ENCODE data around the gene GARIN3. TPM values are rescaled to one million over a fixed set of nuclear protein-coding genes. Genes with fewer than 3 reads are reported as not detected.

Gene GARIN3
- total RNA-seq, 1 experiment from 2014 or later, result not detected

GRCh38 chr5:157205708-157206107, 39.6 kb upstream of the GARIN3 start:
- no peaks in the 10 kb centered on the region for H3K27me3 ChIP-seq (replicated peaks; ENCODE audit: control insufficient read depth, insufficient read depth, low read length)
- no peak overlapping the region for H3K27ac Mint-ChIP-seq (ENCODE audit: unreplicated experiment)
- DNase-seq, result no peak
- no peak overlapping the region for H3K4me3 Mint-ChIP-seq (ENCODE audit: unreplicated experiment)
- intact Hi-C loops (cut with micrococcal nuclease; ENCODE audit: unreplicated experiment), result no loop called here
- no peak overlapping the region for H3K4me3 ChIP-seq (ENCODE audit: low read depth, low read length)
- no peaks in the 10 kb centered on the region for H3K36me3 Mint-ChIP-seq (ENCODE audit: insufficient read depth, unreplicated experiment)
- H3K9me3 ChIP-seq, result no peaks in the 10 kb centered on the region
- H3K4me1 ChIP-seq, result no peaks in the 10 kb centered on the region
- TF ChIP-seq, protein P1, sequence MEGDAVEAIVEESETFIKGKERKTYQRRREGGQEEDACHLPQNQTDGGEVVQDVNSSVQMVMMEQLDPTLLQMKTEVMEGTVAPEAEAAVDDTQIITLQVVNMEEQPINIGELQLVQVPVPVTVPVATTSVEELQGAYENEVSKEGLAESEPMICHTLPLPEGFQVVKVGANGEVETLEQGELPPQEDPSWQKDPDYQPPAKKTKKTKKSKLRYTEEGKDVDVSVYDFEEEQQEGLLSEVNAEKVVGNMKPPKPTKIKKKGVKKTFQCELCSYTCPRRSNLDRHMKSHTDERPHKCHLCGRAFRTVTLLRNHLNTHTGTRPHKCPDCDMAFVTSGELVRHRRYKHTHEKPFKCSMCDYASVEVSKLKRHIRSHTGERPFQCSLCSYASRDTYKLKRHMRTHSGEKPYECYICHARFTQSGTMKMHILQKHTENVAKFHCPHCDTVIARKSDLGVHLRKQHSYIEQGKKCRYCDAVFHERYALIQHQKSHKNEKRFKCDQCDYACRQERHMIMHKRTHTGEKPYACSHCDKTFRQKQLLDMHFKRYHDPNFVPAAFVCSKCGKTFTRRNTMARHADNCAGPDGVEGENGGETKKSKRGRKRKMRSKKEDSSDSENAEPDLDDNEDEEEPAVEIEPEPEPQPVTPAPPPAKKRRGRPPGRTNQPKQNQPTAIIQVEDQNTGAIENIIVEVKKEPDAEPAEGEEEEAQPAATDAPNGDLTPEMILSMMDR (IDR thresholded peaks at IDR 0.05; ENCODE audit: insufficient read depth in 1 of 2, low read depth in 1 of 2, low read length in 1 of 2, severe bottlenecking in 1 of 2, unreplicated experiment in 1 of 2), result no peak
- H3K9me3 Mint-ChIP-seq (ENCODE audit: unreplicated experiment), result no peaks in the 10 kb centered on the region
- ChIA-PET POLR2A (no interaction called here), CTCF (no interaction called here)
- peaks cover 3% of the 10 kb centered on the region for H3K27me3 Mint-ChIP-seq (ENCODE audit: insufficient read depth, unreplicated experiment)
- no peaks in the 10 kb centered on the region for H3K4me1 Mint-ChIP-seq (ENCODE audit: low read depth, unreplicated experiment)
- H3K36me3 ChIP-seq (ENCODE audit: control insufficient read depth, insufficient read depth, low read length), result no peaks in the 10 kb centered on the region
- no TSS peak for BruUV-seq (replicated peaks)

GRCh38 chr5:157204765-157205164, 38.7 kb upstream of the GARIN3 start:
- Histone ChIP-seq H3K4me3 (ENCODE audit: low read depth, low read length) (no peak overlapping the region), H3K36me3 (ENCODE audit: control insufficient read depth, insufficient read depth, low read length) (no peaks in the 10 kb centered on the region), H3K27me3 (replicated peaks; ENCODE audit: control insufficient read depth, insufficient read depth, low read length) (no peaks in the 10 kb centered on the region), H3K4me1 (no peaks in the 10 kb centered on the region), H3K9me3 (no peaks in the 10 kb centered on the region)
- no peaks in the 10 kb centered on the region for H3K4me1 Mint-ChIP-seq (ENCODE audit: low read depth, unreplicated experiment)
- TF ChIP-seq, protein P1 (IDR thresholded peaks at IDR 0.05; ENCODE audit: insufficient read depth in 1 of 2, low read depth in 1 of 2, low read length in 1 of 2, severe bottlenecking in 1 of 2, unreplicated experiment in 1 of 2), result no peak
- peaks cover 5% of the 10 kb centered on the region for H3K27me3 Mint-ChIP-seq (ENCODE audit: insufficient read depth, unreplicated experiment)
- H3K9me3 Mint-ChIP-seq (ENCODE audit: unreplicated experiment), result no peaks in the 10 kb centered on the region
- ChIA-PET POLR2A (no interaction called here), CTCF (no interaction called here)
- H3K27ac Mint-ChIP-seq (ENCODE audit: unreplicated experiment), result no peak overlapping the region
- H3K4me3 Mint-ChIP-seq (ENCODE audit: unreplicated experiment), result no peak overlapping the region
- no TSS peak for BruUV-seq (replicated peaks)
- H3K36me3 Mint-ChIP-seq (ENCODE audit: insufficient read depth, unreplicated experiment), result no peaks in the 10 kb centered on the region
- intact Hi-C loops (cut with micrococcal nuclease; ENCODE audit: unreplicated experiment), result no loop called here
- no peak for DNase-seq

DNA sequence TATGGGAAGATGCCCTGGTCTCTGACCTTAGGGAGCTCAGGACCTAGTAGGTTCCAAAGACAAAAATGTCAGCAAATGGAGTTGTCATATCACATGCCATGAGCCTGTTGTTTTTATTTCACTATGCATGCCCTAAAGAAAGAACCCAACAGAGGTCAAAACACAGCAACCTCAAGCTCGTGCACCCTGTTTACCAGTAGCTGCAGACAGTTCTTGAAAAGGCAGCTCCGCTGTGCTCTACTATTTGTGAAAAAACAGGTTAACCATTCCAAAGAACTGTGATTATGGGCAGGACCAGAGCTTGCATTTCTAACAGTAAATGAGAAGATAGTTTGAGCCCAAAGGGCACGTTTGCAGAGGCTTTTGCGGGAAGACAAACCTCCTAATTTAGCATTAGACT, 37.4 kb upstream of the GARIN3 start:
- Mint-ChIP-seq H3K27ac (ENCODE audit: unreplicated experiment) (no peak overlapping the region), H3K4me1 (ENCODE audit: low read depth, unreplicated experiment) (no peaks in the 10 kb centered on the region), H3K9me3 (ENCODE audit: unreplicated experiment) (no peaks in the 10 kb centered on the region), H3K27me3 (ENCODE audit: insufficient read depth, unreplicated experiment) (peaks cover 8% of the 10 kb centered on the region), H3K4me3 (ENCODE audit: unreplicated experiment) (no peak overlapping the region), H3K36me3 (ENCODE audit: insufficient read depth, unreplicated experiment) (no peaks in the 10 kb centered on the region)
- no peaks in the 10 kb centered on the region; the same call in 1 of the 2 replicates for H3K27me3 ChIP-seq (replicated peaks; ENCODE audit: control insufficient read depth, insufficient read depth, low read length)
- H3K9me3 ChIP-seq, result no peaks in the 10 kb centered on the region
- TF ChIP-seq, protein P1 (IDR thresholded peaks at IDR 0.05; ENCODE audit: insufficient read depth in 1 of 2, low read depth in 1 of 2, low read length in 1 of 2, severe bottlenecking in 1 of 2, unreplicated experiment in 1 of 2), result no peak
- no peak for DNase-seq
- CTCF ChIA-PET, result no interaction called here
- POLR2A ChIA-PET, result no interaction called here
- H3K4me1 ChIP-seq, result no peaks in the 10 kb centered on the region
- H3K36me3 ChIP-seq (ENCODE audit: control insufficient read depth, insufficient read depth, low read length), result no peaks in the 10 kb centered on the region
- no TSS peak for BruUV-seq (replicated peaks)
- H3K4me3 ChIP-seq (ENCODE audit: low read depth, low read length), result no peak overlapping the region
- intact Hi-C loops (cut with micrococcal nuclease; ENCODE audit: unreplicated experiment), result no loop called here
